Measurements from ENCODE around the gene LRRC32. TPM values are rescaled to one million over a fixed set of nuclear protein-coding genes. Genes with fewer than 3 reads are reported as not detected.

Gene LRRC32
- total and polyA plus RNA-seq, 2 donors (not counting 1 experiment from before 2014, with no cell fraction given): 19.2 to 103 TPM

DNA sequence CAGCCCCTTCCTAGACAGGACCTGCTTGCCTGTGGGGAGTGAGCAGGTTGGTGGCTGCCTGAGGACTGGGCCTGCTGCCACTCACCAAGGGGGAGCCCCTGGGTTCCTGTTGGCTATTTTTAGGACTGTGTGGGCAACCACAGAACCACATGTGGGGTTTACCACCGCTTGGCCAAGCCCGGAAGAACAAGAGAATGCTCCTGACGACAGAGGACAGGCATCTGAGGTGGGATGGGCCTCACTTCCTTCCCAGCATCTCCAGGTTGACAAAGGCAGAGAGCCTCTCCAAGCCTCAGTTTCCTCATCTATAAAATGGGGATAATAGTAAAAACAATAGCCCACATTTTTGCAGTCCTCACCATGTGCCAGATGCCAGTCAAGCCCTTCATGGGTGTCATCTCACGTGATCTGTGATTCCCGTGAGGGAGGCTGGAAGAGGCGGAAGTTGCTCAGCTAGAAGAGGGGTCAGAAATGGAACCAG lies 43.6 kb downstream of the LRRC32 start:
- H3K79me2 ChIP-seq (ENCODE audit: control insufficient read depth, insufficient read depth, low read length): no peaks in the 10 kb centered on the region
- peaks cover 21% of the 10 kb centered on the region for H3K4me1 ChIP-seq (ENCODE audit: control insufficient read depth, extremely low read depth, insufficient read depth, low read length)
- DNase-seq (ENCODE audit: low read depth in 2 of 2): peak in 1 of 2 donors; percentile 89

DNA sequence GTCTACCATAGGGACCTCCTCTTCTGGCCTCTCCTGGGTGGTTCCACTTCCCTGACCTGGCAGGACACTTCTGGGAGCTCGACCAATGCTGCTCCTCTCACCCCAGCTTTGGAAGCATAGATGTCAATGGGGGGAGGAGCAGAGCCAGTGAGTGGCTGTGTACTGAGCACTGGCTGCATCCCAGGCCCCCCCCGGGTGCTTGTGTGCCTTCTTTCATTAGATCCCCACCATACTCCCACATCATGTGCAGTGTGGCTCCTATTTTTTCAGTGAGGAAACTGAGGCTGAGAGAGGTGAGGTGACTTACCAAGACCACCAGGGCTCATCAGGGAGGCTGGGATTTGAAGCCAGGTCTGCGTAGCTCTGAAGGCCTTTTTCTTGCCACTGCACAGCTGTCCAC lies 44.3 kb downstream of the LRRC32 start:
- Histone ChIP-seq H3K9me3 (ENCODE audit: control insufficient read depth, insufficient read depth, low read depth, low read length) (no peaks in the 10 kb centered on the region), H3K27me3 (ENCODE audit: control insufficient read depth, insufficient read depth, low read length) (no peaks in the 10 kb centered on the region), H2AFZ (ENCODE audit: low read length) (no peak overlapping the region), H4K20me1 (ENCODE audit: control insufficient read depth, extremely low read depth, insufficient read depth, low read length) (no peaks in the 10 kb centered on the region), H3K36me3 (ENCODE audit: control insufficient read depth, insufficient read depth, low read length) (no peaks in the 10 kb centered on the region), H3K4me3 (replicated peaks in 1 of 4; ENCODE audit: control extremely low read depth in 1 of 4, insufficient read depth in 1 of 4, low read depth in 3 of 4, low read length in 4 of 4) (no peak overlapping the region), H3K4me1 (ENCODE audit: control insufficient read depth, extremely low read depth, insufficient read depth, low read length) (peaks cover 26% of the 10 kb centered on the region), H3K4me2 (ENCODE audit: extremely low read depth, insufficient read depth, low read length) (no peak overlapping the region), H3K9ac (ENCODE audit: insufficient read depth, low read length) (no peak overlapping the region), H3K79me2 (ENCODE audit: control insufficient read depth, insufficient read depth, low read length) (no peaks in the 10 kb centered on the region), H3K27ac (ENCODE audit: insufficient read depth, low read length) (no peak overlapping the region)
- TF ChIP-seq CTCF (conservative IDR thresholded peaks at IDR 0.05 in 1 of 2, IDR thresholded peaks at IDR 0.05 in 1 of 2; ENCODE audit: low read depth in 1 of 2, low read length in 2 of 2): no peak
- no peak for TF ChIP-seq EZH2 (IDR thresholded peaks at IDR 0.05; ENCODE audit: low read length, missing control alignments)
- DNase-seq (ENCODE audit: low read depth in 2 of 2): no peak

More for the DNA sequence above, 43.6 kb downstream of the LRRC32 start:
- TF ChIP-seq CTCF (conservative IDR thresholded peaks at IDR 0.05 in 1 of 2, IDR thresholded peaks at IDR 0.05 in 1 of 2; ENCODE audit: low read depth in 1 of 2, low read length in 2 of 2): no peak
- no peak for TF ChIP-seq EZH2 (IDR thresholded peaks at IDR 0.05; ENCODE audit: low read length, missing control alignments)
- Histone ChIP-seq H4K20me1 (ENCODE audit: control insufficient read depth, extremely low read depth, insufficient read depth, low read length) (no peaks in the 10 kb centered on the region), H3K9me3 (ENCODE audit: control insufficient read depth, insufficient read depth, low read depth, low read length) (no peaks in the 10 kb centered on the region), H3K4me2 (ENCODE audit: extremely low read depth, insufficient read depth, low read length) (no peak overlapping the region), H3K27me3 (ENCODE audit: control insufficient read depth, insufficient read depth, low read length) (no peaks in the 10 kb centered on the region), H2AFZ (ENCODE audit: low read length) (no peak overlapping the region), H3K9ac (ENCODE audit: insufficient read depth, low read length) (no peak overlapping the region), H3K4me3 (replicated peaks in 1 of 4; ENCODE audit: control extremely low read depth in 1 of 4, insufficient read depth in 1 of 4, low read depth in 3 of 4, low read length in 4 of 4) (no peak overlapping the region), H3K36me3 (ENCODE audit: control insufficient read depth, insufficient read depth, low read length) (no peaks in the 10 kb centered on the region), H3K27ac (ENCODE audit: insufficient read depth, low read length) (no peak overlapping the region)

DNA sequence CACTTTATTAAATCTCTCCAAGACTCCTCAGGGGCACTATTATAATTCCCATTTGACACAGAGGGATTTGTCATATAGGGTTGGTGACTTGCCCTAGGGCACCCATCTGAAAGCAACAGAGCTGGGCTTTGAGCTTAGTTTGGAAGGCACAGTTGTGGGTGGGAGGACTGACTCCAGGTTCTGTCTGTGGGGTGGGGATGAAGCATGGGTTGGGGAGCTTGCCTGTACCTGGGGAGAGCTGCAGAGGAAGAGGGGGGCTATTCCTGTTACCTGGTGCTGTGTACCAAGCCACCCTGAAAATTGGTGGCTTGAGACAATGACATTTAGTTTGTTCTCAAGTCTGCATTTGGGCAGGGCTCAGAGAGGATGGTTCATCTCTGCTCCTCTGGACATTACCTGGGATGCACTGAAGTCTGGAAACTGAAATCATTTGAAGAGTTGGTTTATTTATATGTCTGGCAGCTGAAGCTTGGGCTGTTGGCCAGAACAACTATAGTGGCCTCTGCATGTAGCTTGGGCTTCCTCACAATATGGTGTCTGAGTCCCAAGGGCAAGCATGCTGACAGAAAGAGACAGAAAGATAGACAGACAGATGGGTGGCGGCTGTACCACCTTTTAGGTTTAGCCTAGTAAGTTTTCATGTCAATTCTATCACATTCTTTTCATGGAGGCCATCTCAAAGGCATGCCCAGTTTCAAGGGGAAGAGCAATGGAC lies 44.9 kb downstream of the LRRC32 start:
- Histone ChIP-seq H3K9me3 (ENCODE audit: control insufficient read depth, insufficient read depth, low read depth, low read length) (no peaks in the 10 kb centered on the region), H3K4me2 (ENCODE audit: extremely low read depth, insufficient read depth, low read length) (no peak overlapping the region), H3K9ac (ENCODE audit: insufficient read depth, low read length) (no peak overlapping the region), H3K36me3 (ENCODE audit: control insufficient read depth, insufficient read depth, low read length) (no peaks in the 10 kb centered on the region), H2AFZ (ENCODE audit: low read length) (no peak overlapping the region), H4K20me1 (ENCODE audit: control insufficient read depth, extremely low read depth, insufficient read depth, low read length) (no peaks in the 10 kb centered on the region), H3K27ac (ENCODE audit: insufficient read depth, low read length) (no peak overlapping the region), H3K79me2 (ENCODE audit: control insufficient read depth, insufficient read depth, low read length) (no peaks in the 10 kb centered on the region), H3K4me1 (ENCODE audit: control insufficient read depth, extremely low read depth, insufficient read depth, low read length) (peaks cover 28% of the 10 kb centered on the region), H3K4me3 (replicated peaks in 1 of 4; ENCODE audit: control extremely low read depth in 1 of 4, insufficient read depth in 1 of 4, low read depth in 3 of 4, low read length in 4 of 4) (no peak overlapping the region), H3K27me3 (ENCODE audit: control insufficient read depth, insufficient read depth, low read length) (no peaks in the 10 kb centered on the region)
- DNase-seq (ENCODE audit: low read depth in 2 of 2): peak in 1 of 2 donors; percentile 27
- no peak for TF ChIP-seq EZH2 (IDR thresholded peaks at IDR 0.05; ENCODE audit: low read length, missing control alignments)
- no peak for TF ChIP-seq CTCF (conservative IDR thresholded peaks at IDR 0.05 in 1 of 2, IDR thresholded peaks at IDR 0.05 in 1 of 2; ENCODE audit: low read depth in 1 of 2, low read length in 2 of 2)
